HepG2 (cell line): ENCODE data around the gene METTL15.

Experiments
- HOXA7 ChIP-seq: sonication (generic); formaldehyde crosslinking; IDR thresholded peaks from 2 replicates; pipeline ENCODE4 v1.8.1; 2022; ENCODE audit warnings: mild to moderate bottlenecking, missing genetic modification reagents, moderate library complexity
- IKZF1 ChIP-seq: fragments of 450-650 bp; IDR thresholded peaks from 2 replicates; pipeline ENCODE4 v1.7.1; 2016
- WIZ ChIP-seq: sonication (generic); formaldehyde crosslinking; IDR thresholded peaks from 2 replicates; pipeline ENCODE4 v1.5.1; 2020; ENCODE audit warnings: mild to moderate bottlenecking, missing genetic modification reagents
- ZNF746 ChIP-seq: sonication (generic); formaldehyde crosslinking; IDR thresholded peaks from 2 replicates; pipeline ENCODE4 v1.8.0; 2022; ENCODE audit warnings: mild to moderate bottlenecking, missing genetic modification reagents
- TF ChIP-seq, protein P1 (sequence below): sonication (generic); formaldehyde crosslinking; IDR thresholded peaks from 2 replicates; pipeline ENCODE4 v1.5.0; 2020; ENCODE audit warnings: mild to moderate bottlenecking, missing genetic modification reagents, moderate library complexity

DNA sequence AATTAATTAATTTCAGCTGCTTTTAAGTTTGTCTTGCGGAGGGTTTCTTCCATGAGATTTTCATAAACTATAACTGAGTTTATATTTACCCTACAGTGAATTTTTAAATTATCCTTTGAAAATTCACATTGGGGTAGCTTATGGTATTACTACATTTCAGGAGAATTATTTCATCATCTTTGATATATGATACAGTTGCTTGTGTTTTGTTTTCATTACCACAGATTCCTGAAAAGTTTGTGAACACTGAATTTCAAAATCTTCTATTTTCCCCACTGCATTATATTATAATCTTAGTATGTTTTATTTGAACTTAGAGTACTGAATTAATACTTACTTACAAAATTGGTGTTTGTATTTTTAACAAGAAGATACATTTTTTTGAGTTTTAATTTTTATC is 24.4 kb downstream of the METTL15 start:
- TF ChIP-seq, protein P1, sequence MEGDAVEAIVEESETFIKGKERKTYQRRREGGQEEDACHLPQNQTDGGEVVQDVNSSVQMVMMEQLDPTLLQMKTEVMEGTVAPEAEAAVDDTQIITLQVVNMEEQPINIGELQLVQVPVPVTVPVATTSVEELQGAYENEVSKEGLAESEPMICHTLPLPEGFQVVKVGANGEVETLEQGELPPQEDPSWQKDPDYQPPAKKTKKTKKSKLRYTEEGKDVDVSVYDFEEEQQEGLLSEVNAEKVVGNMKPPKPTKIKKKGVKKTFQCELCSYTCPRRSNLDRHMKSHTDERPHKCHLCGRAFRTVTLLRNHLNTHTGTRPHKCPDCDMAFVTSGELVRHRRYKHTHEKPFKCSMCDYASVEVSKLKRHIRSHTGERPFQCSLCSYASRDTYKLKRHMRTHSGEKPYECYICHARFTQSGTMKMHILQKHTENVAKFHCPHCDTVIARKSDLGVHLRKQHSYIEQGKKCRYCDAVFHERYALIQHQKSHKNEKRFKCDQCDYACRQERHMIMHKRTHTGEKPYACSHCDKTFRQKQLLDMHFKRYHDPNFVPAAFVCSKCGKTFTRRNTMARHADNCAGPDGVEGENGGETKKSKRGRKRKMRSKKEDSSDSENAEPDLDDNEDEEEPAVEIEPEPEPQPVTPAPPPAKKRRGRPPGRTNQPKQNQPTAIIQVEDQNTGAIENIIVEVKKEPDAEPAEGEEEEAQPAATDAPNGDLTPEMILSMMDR (CRISPR knock-in tag) = no peak
- TF ChIP-seq ZNF746 (CRISPR knock-in tag) = no peak
- TF ChIP-seq HOXA7 (CRISPR knock-in tag) = no peak
- no peak for TF ChIP-seq IKZF1
- TF ChIP-seq WIZ (CRISPR knock-in tag) = no peak
